CD4-positive, alpha-beta T cell treated with Interleukin-15 for 1 hour (primary cell): ENCODE measurements around the gene COMMD4.
"Not testable (repeated sequence)": the region's sequence is repeated elsewhere in the genome, so short reads cannot be mapped to it uniquely, and the experiment has no call there.

ENCODE experiments used
- DNase-seq: peaks from one replicate; pipeline ENCODE4 v3.0.0-alpha.2; 2020

COMMD4 gene

GRCh38 chr15:75335705-75336355, at the start of gene COMMD4:
Gene COMMD4 (plus strand): TSS chr15:75336063. CDS start chr15:75336090, 27 bp downstream.
- DNase-seq: peak; percentile 65

- DNase-seq: not testable (repeated sequence)
These were observed 42.2 kb upstream of the COMMD4 start for GRCh38 chr15:75293660-75294059.

GRCh38 chr15:75298541-75299310, 37.1 kb upstream of the COMMD4 start:
- not testable (repeated sequence) for DNase-seq

GRCh38 chr15:75299311-75299688, 36.6 kb upstream of the COMMD4 start:
- peak; percentile 47 for DNase-seq

- DNase-seq: not testable (repeated sequence)
These were observed 35.8 kb upstream of the COMMD4 start for GRCh38 chr15:75300026-75300425.

- DNase-seq: no peak
These were observed 33.5 kb upstream of the COMMD4 start for GRCh38 chr15:75302318-75302717.

GRCh38 chr15:75302753-75303152, 33.1 kb upstream of the COMMD4 start:
- not testable (repeated sequence) for DNase-seq

- no peak for DNase-seq
These were observed 29.7 kb upstream of the COMMD4 start for GRCh38 chr15:75306188-75306587.

GRCh38 chr15:75307778-75308390, 28.0 kb upstream of the COMMD4 start:
- DNase-seq: no peak

GRCh38 chr15:75309711-75310110, 26.2 kb upstream of the COMMD4 start:
- DNase-seq: no peak

- not testable (repeated sequence) for DNase-seq
These were observed 23.3 kb upstream of the COMMD4 start for GRCh38 chr15:75312548-75312947.

GRCh38 chr15:75313116-75313845, 22.6 kb upstream of the COMMD4 start:
- DNase-seq: no peak

GRCh38 chr15:75314552-75315290, 21.1 kb upstream of the COMMD4 start:
- no peak for DNase-seq

GRCh38 chr15:75319231-75319897, 16.5 kb upstream of the COMMD4 start:
- not testable (repeated sequence) for DNase-seq

- no peak for DNase-seq
These were observed 14.2 kb upstream of the COMMD4 start for GRCh38 chr15:75321711-75322110.

GRCh38 chr15:75325922-75326321, 9.9 kb upstream of the COMMD4 start:
- DNase-seq: no peak

- no peak for DNase-seq
These were observed 8.9 kb upstream of the COMMD4 start for GRCh38 chr15:75327005-75327404.

GRCh38 chr15:75327491-75327890, 8.4 kb upstream of the COMMD4 start:
- DNase-seq: no peak

GRCh38 chr15:75328493-75329314, 7.2 kb upstream of the COMMD4 start:
- DNase-seq: no peak

- no peak for DNase-seq
These were observed 6.3 kb upstream of the COMMD4 start for GRCh38 chr15:75329571-75329970.

GRCh38 chr15:75332093-75332492, 3.8 kb upstream of the COMMD4 start:
- DNase-seq: not testable (repeated sequence)
